ENCODE measurements around the gene NUDC.

The NUDC gene

GRCh38 chr1:26976621-26977510, 55.3 kb downstream of the NUDC start:
- H3K27ac ChIP-seq: no peak overlapping the region
- no peaks in the 10 kb centered on the region for H3K36me3 ChIP-seq (ENCODE audit: control insufficient read depth, insufficient read depth, low read length)
- H3K4me3 ChIP-seq (ENCODE audit: low read depth, low read length): no peak overlapping the region
- no peaks in the 10 kb centered on the region for H3K9me3 ChIP-seq (ENCODE audit: control insufficient read depth, low read length)
- H3K79me2 ChIP-seq: no peaks in the 10 kb centered on the region
- H2AFZ ChIP-seq: no peak overlapping the region
- no peak for TF ChIP-seq CTCF (IDR thresholded peaks at IDR 0.05)
- no peak overlapping the region for H3K4me2 ChIP-seq (ENCODE audit: low read length)
- H3K27me3 ChIP-seq (ENCODE audit: control insufficient read depth, insufficient read depth, low read length): no peaks in the 10 kb centered on the region
- no peak overlapping the region for H3K9ac ChIP-seq
- H3K4me1 ChIP-seq: peaks cover 15% of the 10 kb centered on the region

- no peak overlapping the region for H3K4me2 ChIP-seq (ENCODE audit: low read length)
- no peak overlapping the region for H3K9ac ChIP-seq
- H3K4me1 ChIP-seq: no peaks in the 10 kb centered on the region
- no peak for TF ChIP-seq CTCF (IDR thresholded peaks at IDR 0.05)
- no peak overlapping the region for H3K4me3 ChIP-seq (ENCODE audit: low read depth, low read length)
- H3K36me3 ChIP-seq (ENCODE audit: control insufficient read depth, insufficient read depth, low read length): no peaks in the 10 kb centered on the region
- no peak overlapping the region for H2AFZ ChIP-seq
- H3K27me3 ChIP-seq (ENCODE audit: control insufficient read depth, insufficient read depth, low read length): no peaks in the 10 kb centered on the region
- H3K79me2 ChIP-seq: no peaks in the 10 kb centered on the region
- H3K27ac ChIP-seq: no peak overlapping the region
- H3K9me3 ChIP-seq (ENCODE audit: control insufficient read depth, low read length): no peaks in the 10 kb centered on the region
Measured at GRCh38 chr1:26978901-26979300, 57.4 kb downstream of the NUDC start.

- H3K79me2 ChIP-seq: no peaks in the 10 kb centered on the region
- no peaks in the 10 kb centered on the region for H3K9me3 ChIP-seq (ENCODE audit: control insufficient read depth, low read length)
- no peak overlapping the region for H2AFZ ChIP-seq
- H3K4me1 ChIP-seq: no peaks in the 10 kb centered on the region
- H3K27me3 ChIP-seq (ENCODE audit: control insufficient read depth, insufficient read depth, low read length): no peaks in the 10 kb centered on the region
- H3K27ac ChIP-seq: no peak overlapping the region
- no peak for TF ChIP-seq CTCF (IDR thresholded peaks at IDR 0.05)
- H3K9ac ChIP-seq: no peak overlapping the region
- no peak overlapping the region for H3K4me3 ChIP-seq (ENCODE audit: low read depth, low read length)
- no peak overlapping the region for H3K4me2 ChIP-seq (ENCODE audit: low read length)
- no peaks in the 10 kb centered on the region for H3K36me3 ChIP-seq (ENCODE audit: control insufficient read depth, insufficient read depth, low read length)
Measured at GRCh38 chr1:26981146-26981846, 59.8 kb downstream of the NUDC start.

GRCh38 chr1:26983863-26984262, 62.3 kb downstream of the NUDC start:
- no peak overlapping the region for H3K4me2 ChIP-seq (ENCODE audit: low read length)
- H3K4me1 ChIP-seq: peaks cover 3% of the 10 kb centered on the region
- H3K27me3 ChIP-seq (ENCODE audit: control insufficient read depth, insufficient read depth, low read length): no peaks in the 10 kb centered on the region
- no peaks in the 10 kb centered on the region for H3K36me3 ChIP-seq (ENCODE audit: control insufficient read depth, insufficient read depth, low read length)
- no peak overlapping the region for H3K27ac ChIP-seq
- H3K4me3 ChIP-seq (ENCODE audit: low read depth, low read length): no peak overlapping the region
- H3K9ac ChIP-seq: no peak overlapping the region
- H2AFZ ChIP-seq: no peak overlapping the region
- TF ChIP-seq CTCF (IDR thresholded peaks at IDR 0.05): no peak
- no peaks in the 10 kb centered on the region for H3K79me2 ChIP-seq
- no peaks in the 10 kb centered on the region for H3K9me3 ChIP-seq (ENCODE audit: control insufficient read depth, low read length)
